HepG2 (cell line): ENCODE data around the gene REST. TPM values are rescaled to one million over a fixed set of nuclear protein-coding genes. Genes with fewer than 3 reads are reported as not detected.

ENCODE experiments used
- AGO1 ChIP-seq: fragments of 200-400 bp; formaldehyde crosslinking; IDR thresholded peaks from 2 replicates; pipeline ENCODE4 v1.6.1; 2017; ENCODE audit warnings: mild to moderate bottlenecking, low read depth, low read length, moderate library complexity; ENCODE audit not compliant: poor library complexity, severe bottlenecking
- BCL3 ChIP-seq: sonication (generic); formaldehyde crosslinking; IDR thresholded peaks from 2 replicates; pipeline ENCODE4 v1.5.1; 2020; ENCODE audit warnings: mild to moderate bottlenecking, missing genetic modification reagents, moderate library complexity
- CHD2 ChIP-seq: IDR thresholded peaks from 2 replicates; pipeline ENCODE4 v1.6.1; 2011; ENCODE audit warnings: low read depth, low read length, improper control_type of control experiment
- HMGXB3 ChIP-seq: sonication (generic); formaldehyde crosslinking; IDR thresholded peaks from 2 replicates; pipeline ENCODE4 v1.4.0; 2020; ENCODE audit warnings: missing genetic modification reagents, borderline replicate concordance
- MAFK ChIP-seq, 2 experiments: IDR thresholded peaks in 1 of 2; conservative IDR thresholded peaks in 1 of 2; 2 replicates each; pipeline ENCODE4 v1.6.1; 2011; ENCODE audit warnings: improper control_type of control experiment in 2 of 2, low read length in 2 of 2
- MIXL1 ChIP-seq: IDR thresholded peaks from 2 replicates; pipeline ENCODE4 v1.6.1; 2016
- NR2F1 ChIP-seq, 2 experiments: fragments of 450-650 bp in 1 of 2; formaldehyde crosslinking in 1 of 2; IDR thresholded peaks; 2 replicates each; pipeline versions ENCODE4 v1.5.0 to v1.6.1; 2016 to 2020; ENCODE audit warnings: mild to moderate bottlenecking in 1 of 2, missing compliant biosample characterization in 1 of 2, missing genetic modification reagents in 1 of 2, moderate library complexity in 1 of 2
- PBX3 ChIP-seq: sonication (generic); formaldehyde crosslinking; IDR thresholded peaks from 2 replicates; pipeline ENCODE4 v1.8.1; 2023; ENCODE audit warnings: missing genetic modification reagents, inconsistent platforms, borderline replicate concordance
- RFXANK ChIP-seq: IDR thresholded peaks from 2 replicates; pipeline ENCODE4 v1.6.1; 2016
- RNF219 ChIP-seq: sonication (generic); formaldehyde crosslinking; IDR thresholded peaks from 2 replicates; pipeline ENCODE4 v1.5.0; 2020; ENCODE audit warnings: mild to moderate bottlenecking, missing genetic modification reagents
- SIX4 ChIP-seq: sonication (generic); formaldehyde crosslinking; IDR thresholded peaks from 2 replicates; pipeline ENCODE4 v1.4.0; 2020; ENCODE audit warnings: missing genetic modification reagents
- SMAD1 ChIP-seq: sonication (generic); formaldehyde crosslinking; IDR thresholded peaks from 2 replicates; pipeline ENCODE4 v1.4.0; 2020; ENCODE audit warnings: missing genetic modification reagents, low read depth, mild to moderate bottlenecking, borderline replicate concordance
- SMARCC2 ChIP-seq: fragments of 450-650 bp; IDR thresholded peaks from 2 replicates; pipeline ENCODE4 v1.6.1; 2017; ENCODE audit warnings: antibody characterized with exemption, mild to moderate bottlenecking
- ZNF383 ChIP-seq: sonication (generic); formaldehyde crosslinking; IDR thresholded peaks from 2 replicates; pipeline ENCODE4 v1.4.0; 2020; ENCODE audit warnings: missing genetic modification reagents, mild to moderate bottlenecking, borderline replicate concordance
- ZNF44 ChIP-seq: sonication (generic); formaldehyde crosslinking; IDR thresholded peaks from 2 replicates; pipeline ENCODE4 v1.5.1; 2020; ENCODE audit warnings: mild to moderate bottlenecking, missing genetic modification reagents
- ZNF510 ChIP-seq: sonication (generic); formaldehyde crosslinking; IDR thresholded peaks from 2 replicates; pipeline ENCODE4 v1.4.0; 2020; ENCODE audit warnings: low read depth, mild to moderate bottlenecking, missing genetic modification reagents
- ZNF577 ChIP-seq: sonication (generic); formaldehyde crosslinking; IDR thresholded peaks from 2 replicates; pipeline ENCODE4 v1.4.0; 2020; ENCODE audit warnings: mild to moderate bottlenecking, low read depth, missing genetic modification reagents, borderline replicate concordance
- ZNF614 ChIP-seq: IDR thresholded peaks from 2 replicates; pipeline ENCODE4 v1.6.1; 2018; ENCODE audit warnings: missing biosample characterization, missing genetic modification reagents, inconsistent platforms, borderline replicate concordance
- ZNF782 ChIP-seq: sonication (generic); formaldehyde crosslinking; IDR thresholded peaks from 2 replicates; pipeline ENCODE4 v1.4.0; 2020; ENCODE audit warnings: missing genetic modification reagents, mild to moderate bottlenecking, borderline replicate concordance
- polyA plus RNA-seq, 8 experiments: library from polyadenylated mRNA; depleted of rRNA in 3 of 8; stranded (reverse) in 7 of 8; unstranded in 1 of 8; fragments of >200 nt; fragmentation: Illumina TruSeq in 4 of 8; extraction: Trizol in 4 of 8; gene quantifications; 2 replicates each; pipeline versions ENCODE4 v1.2.1 to v1.2.3, GENCODE V29; 2011 to 2016; ENCODE audit warnings: low read depth in 4 of 8, missing spikeins in 1 of 8, mixed read lengths in 1 of 8; ENCODE audit not compliant: insufficient read depth in 1 of 8
- total RNA-seq, 5 experiments: library from RNA; depleted of rRNA; stranded (reverse); fragments of >200 nt; fragmentation: Illumina TruSeq; extraction: Trizol; gene quantifications; 2 replicates each; pipeline ENCODE4 v1.2.3, GENCODE V29; 2016; ENCODE audit warnings: low read depth in 1 of 5
- TF ChIP-seq, protein P1 (sequence below): sonication (generic); formaldehyde crosslinking; IDR thresholded peaks from 2 replicates; pipeline ENCODE4 v1.4.0; 2020; ENCODE audit warnings: missing genetic modification reagents, borderline replicate concordance

REST gene
- total and polyA plus RNA-seq, 2 of the 13 experiments (the other 11 are each of a cell fraction or from before 2014, with no cell fraction given): 12.7 to 22.4 TPM

- TF ChIP-seq SMARCC2: no peak
- no peak for TF ChIP-seq CHD2
- no peak for TF ChIP-seq MIXL1 (CRISPR knock-in tag)
- TF ChIP-seq MAFK (conservative IDR thresholded peaks at IDR 0.05 in 1 of 2, IDR thresholded peaks at IDR 0.05 in 1 of 2; ENCODE audit: low read length in 2 of 2): no peak
- TF ChIP-seq ZNF577 (CRISPR knock-in tag): 0 out of 2 replicates have a peak, but pooled peaks have one; percentile 40
- no peak for TF ChIP-seq PBX3 (CRISPR knock-in tag)
- no peak for TF ChIP-seq NR2F1 (CRISPR knock-in tag; IDR thresholded peaks at IDR 0.05)
- TF ChIP-seq, protein P1, sequence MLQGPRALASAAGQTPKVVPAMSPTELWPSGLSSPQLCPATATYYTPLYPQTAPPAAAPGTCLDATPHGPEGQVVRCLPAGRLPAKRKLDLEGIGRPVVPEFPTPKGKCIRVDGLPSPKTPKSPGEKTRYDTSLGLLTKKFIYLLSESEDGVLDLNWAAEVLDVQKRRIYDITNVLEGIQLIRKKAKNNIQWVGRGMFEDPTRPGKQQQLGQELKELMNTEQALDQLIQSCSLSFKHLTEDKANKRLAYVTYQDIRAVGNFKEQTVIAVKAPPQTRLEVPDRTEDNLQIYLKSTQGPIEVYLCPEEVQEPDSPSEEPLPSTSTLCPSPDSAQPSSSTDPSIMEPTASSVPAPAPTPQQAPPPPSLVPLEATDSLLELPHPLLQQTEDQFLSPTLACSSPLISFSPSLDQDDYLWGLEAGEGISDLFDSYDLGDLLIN (CRISPR knock-in tag): no peak; the same call in 1 of the 2 replicates
- 0 out of 2 replicates have a peak, but pooled peaks have one; percentile 23 for TF ChIP-seq ZNF383 (CRISPR knock-in tag)
- TF ChIP-seq RNF219 (CRISPR knock-in tag): no peak
- no peak for TF ChIP-seq ZNF614 (CRISPR knock-in tag)
- no peak for TF ChIP-seq AGO1
- peak; percentile 49; the same call in 1 of the 2 replicates for TF ChIP-seq ZNF782 (CRISPR knock-in tag)
- TF ChIP-seq BCL3 (CRISPR knock-in tag): no peak
- peak; percentile 58; the same call in 1 of the 2 replicates for TF ChIP-seq ZNF510 (CRISPR knock-in tag)
- TF ChIP-seq SMAD1 (CRISPR knock-in tag): no peak
- TF ChIP-seq SIX4: no peak
- TF ChIP-seq HMGXB3 (CRISPR knock-in tag): no peak
- TF ChIP-seq RFXANK (CRISPR knock-in tag): no peak
- no peak for TF ChIP-seq ZNF44
Observed at GRCh38 chr4:56976837-56977320, 69.2 kb downstream of the REST start (continued).
